Measurements from ENCODE around the gene TMSB10.

DNA sequence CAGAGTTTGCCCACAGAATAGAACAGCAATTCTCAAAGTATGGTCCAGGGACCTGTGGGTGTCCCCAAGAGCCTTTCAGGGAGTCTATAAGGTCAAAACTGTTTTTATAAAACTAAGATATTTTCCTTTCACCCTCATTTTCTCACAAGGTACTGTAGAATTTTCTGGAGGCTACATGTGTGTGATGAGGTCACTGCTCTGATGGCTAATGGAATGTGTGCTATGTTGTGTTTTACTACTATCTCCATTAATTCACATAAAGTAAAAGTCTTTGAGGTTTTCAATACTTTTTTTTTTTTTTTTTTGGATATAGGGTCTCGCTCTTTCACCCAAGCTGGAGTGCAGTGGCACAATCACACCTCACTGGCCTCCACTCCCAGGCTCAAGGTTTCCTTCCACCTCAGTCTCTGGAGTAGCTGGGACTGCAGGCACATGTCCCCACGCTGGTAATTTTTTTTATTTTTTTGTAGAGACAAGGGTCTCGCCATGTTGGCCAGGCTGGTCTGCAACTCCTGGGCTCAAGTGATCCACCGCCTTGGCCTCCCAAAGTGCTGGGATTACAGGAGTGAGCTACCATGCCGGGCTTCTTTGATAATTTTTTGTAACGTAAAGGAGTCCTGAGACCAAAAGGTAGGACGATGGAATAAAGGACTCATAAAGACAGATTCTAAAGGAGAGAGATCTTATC lies 26.4 kb upstream of the TMSB10 start:
- TF ChIP-seq, protein P1, sequence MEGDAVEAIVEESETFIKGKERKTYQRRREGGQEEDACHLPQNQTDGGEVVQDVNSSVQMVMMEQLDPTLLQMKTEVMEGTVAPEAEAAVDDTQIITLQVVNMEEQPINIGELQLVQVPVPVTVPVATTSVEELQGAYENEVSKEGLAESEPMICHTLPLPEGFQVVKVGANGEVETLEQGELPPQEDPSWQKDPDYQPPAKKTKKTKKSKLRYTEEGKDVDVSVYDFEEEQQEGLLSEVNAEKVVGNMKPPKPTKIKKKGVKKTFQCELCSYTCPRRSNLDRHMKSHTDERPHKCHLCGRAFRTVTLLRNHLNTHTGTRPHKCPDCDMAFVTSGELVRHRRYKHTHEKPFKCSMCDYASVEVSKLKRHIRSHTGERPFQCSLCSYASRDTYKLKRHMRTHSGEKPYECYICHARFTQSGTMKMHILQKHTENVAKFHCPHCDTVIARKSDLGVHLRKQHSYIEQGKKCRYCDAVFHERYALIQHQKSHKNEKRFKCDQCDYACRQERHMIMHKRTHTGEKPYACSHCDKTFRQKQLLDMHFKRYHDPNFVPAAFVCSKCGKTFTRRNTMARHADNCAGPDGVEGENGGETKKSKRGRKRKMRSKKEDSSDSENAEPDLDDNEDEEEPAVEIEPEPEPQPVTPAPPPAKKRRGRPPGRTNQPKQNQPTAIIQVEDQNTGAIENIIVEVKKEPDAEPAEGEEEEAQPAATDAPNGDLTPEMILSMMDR (conservative IDR thresholded peaks at IDR 0.05 in 1 of 2, IDR thresholded peaks at IDR 0.05 in 1 of 2; ENCODE audit: extremely low read depth in 1 of 2, insufficient read depth in 1 of 2, low read depth in 1 of 2, low read length in 2 of 2), result no peak
- TF ChIP-seq EZH2 (IDR thresholded peaks at IDR 0.05; ENCODE audit: borderline replicate concordance, low read length), result no peak
